Central memory CD4-positive, alpha-beta T cell (primary cell): ENCODE measurements around the gene ZNF322.
"Not testable (repeated sequence)": the region's sequence is repeated elsewhere in the genome, so short reads cannot be mapped to it uniquely, and the experiment has no call there.

Source experiments
- DNase-seq: peaks from one replicate; pipeline ENCODE4 v3.0.0; 2022
- total RNA-seq, 3 experiments: gene quantifications; one replicate each; lab custom pipeline; 2026; lab: John Stamatoyannopoulos, UW

Gene ZNF322
- total RNA-seq = 1.4 to 11.3 (median 3.9) reads per million in 3 experiments

- DNase-seq = peak; percentile 75
Measured at GRCh38 chr6:26659042-26659999, at the start of gene ZNF322. Gene ZNF322, minus strand, starts transcription at chr6:26659746. Its CDS starts 21,193 bp downstream, at chr6:26638553.

DNA sequence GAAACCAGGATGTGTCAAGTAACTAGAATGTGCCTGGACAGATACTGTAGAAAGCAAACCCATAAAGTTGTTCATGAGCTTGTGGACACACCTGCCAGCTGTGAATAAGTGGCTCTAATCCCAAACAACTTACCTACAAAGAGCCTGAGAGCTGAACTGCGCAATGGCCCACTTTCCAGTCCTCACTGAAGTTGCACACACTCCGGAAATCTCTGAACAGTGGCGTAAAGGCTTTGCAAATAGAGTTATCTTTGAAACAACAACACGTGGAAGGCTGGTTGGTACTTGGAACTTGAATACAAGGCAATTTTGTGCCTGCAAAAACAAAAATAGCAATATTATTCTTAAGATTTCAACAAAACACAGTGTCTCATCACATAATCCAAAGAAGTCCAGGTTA lies 46.2 kb upstream of the ZNF322 start:
- not testable (repeated sequence) for DNase-seq

GRCh38 chr6:26705352-26705751 lies 45.8 kb upstream of the ZNF322 start:
- not testable (repeated sequence) for DNase-seq

GRCh38 chr6:26701023-26701747 lies 41.6 kb upstream of the ZNF322 start:
- DNase-seq = not testable (repeated sequence)

GRCh38 chr6:26697496-26697895 lies 38.0 kb upstream of the ZNF322 start:
- DNase-seq = not testable (repeated sequence)

- not testable (repeated sequence) for DNase-seq
Measured at GRCh38 chr6:26689324-26689947, 29.9 kb upstream of the ZNF322 start.

DNA sequence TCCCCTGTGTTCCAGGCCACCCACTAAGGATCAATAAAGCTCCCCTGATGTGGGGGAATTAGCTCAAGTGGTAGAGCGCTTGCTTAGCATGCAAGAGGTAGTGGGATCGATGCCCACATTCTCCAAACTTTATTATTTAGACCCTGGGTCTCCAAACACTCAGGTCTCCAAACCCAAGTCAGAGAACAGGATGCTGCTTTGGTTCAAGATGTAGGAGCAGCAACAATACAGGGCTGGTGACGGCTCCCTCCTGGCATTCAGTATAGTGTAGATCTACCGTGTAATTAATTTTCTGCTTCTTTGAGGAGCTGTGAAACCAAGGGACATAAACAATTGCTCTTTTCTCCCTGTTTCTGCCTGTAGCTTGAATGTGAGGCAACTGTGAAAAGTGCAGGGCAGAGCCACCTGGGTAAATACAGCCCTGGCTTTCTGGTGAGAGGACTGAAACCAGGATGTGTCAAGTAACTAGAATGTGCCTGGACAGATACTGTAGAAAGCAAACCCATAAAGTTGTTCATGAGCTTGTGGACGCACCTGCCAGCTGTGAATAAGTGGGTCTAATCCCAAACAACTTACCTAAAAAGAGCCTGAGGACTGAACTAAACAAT lies 23.0 kb upstream of the ZNF322 start:
- not testable (repeated sequence) for DNase-seq

DNA sequence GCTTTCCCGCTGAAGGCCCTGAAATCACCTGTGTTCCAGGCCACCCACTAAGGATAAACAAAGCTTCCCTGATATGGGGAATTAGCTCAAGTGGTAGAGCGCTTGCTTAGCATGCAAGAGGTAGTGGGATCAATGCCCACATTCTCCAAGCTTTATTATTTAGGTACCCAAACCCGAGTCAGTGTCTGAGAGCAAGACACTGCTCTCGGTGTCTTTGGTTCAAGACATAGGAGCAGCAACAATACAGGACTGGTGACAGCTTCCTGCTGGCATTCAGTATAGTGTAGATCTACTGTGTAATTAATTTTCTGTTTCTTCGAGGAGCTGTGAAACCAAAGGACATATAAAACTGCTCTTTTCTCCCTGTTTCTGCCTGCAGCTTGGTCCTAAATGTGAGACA lies 13.7 kb upstream of the ZNF322 start:
- not testable (repeated sequence) for DNase-seq

GRCh38 chr6:26670558-26670957 lies 11.0 kb upstream of the ZNF322 start:
- DNase-seq = not testable (repeated sequence)

GRCh38 chr6:26670003-26670402 lies 10.5 kb upstream of the ZNF322 start:
- DNase-seq = not testable (repeated sequence)

GRCh38 chr6:26660000-26660361 lies 435 bp upstream of the ZNF322 start:
- peak; percentile 24 for DNase-seq

- DNase-seq = no peak
Measured at GRCh38 chr6:26657256-26657655, 2.3 kb downstream of the ZNF322 start.

- no peak for DNase-seq
Measured at GRCh38 chr6:26653007-26653406, 6.5 kb downstream of the ZNF322 start.

DNA sequence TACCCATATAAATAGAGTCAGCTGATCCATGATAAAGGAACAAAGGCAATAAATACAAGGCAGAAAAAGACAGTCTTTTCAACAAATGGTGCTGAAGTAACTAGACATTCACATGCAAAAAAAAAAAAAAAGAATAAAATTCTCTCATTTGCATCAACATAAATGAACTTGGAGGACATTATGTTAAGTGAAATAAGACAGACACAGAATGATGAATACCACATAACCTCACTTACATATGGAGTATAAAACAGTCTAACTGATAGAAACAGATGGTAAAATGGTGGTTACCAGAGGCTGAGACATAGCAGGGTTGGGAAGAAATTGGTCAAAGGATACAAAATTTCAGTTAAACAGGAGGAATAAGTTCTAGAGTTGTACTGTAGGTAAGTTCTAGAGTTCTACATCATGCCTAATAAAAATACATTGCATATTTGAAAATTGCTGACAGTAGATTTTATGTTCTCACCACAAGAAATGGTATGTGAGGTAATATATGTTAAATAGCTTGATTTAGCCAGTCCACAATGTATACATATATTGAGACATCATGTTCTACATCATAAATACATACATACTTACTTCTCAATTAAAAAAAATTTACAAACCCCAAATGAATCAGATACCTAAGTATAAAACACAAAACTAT lies 8.3 kb downstream of the ZNF322 start:
- no peak for DNase-seq

- DNase-seq = no peak
Measured at GRCh38 chr6:26646074-26646473, 13.5 kb downstream of the ZNF322 start.

DNA sequence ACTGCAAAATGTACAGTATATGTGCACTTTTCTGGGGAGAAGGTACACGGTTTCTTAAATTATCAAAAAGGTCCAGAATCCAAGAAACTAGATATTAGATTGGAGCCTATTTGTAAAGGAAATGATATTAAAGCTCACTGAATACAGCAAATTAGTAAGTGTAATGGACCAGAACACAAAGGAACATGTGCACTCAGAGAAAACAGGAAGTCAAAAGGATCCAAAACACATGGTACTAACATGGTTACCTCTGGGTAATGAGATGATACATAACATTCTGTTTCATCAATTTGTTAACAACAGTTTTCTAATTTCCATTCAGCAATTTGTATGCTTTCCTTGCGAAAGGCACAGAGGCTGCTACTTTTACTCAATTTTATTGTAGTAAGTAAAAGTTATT lies 18.7 kb downstream of the ZNF322 start:
- no peak for DNase-seq

DNA sequence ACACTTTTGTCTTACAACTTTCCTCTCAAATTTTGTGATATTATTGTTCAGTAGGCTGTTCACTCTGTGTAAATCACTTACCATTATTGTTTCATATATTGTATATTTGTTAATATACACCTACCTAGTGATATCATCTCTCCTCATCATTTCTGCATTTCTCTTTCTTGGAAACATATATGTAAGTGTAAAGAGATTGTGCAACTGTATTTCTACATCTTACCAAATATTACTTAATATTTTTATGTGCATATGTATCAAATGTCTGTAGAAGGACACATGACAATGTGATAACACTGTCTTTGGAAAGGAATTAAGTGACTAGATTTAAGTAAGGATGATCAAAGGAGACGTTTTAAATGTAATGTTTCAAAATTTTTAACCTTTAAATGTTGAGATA lies 30.2 kb downstream of the ZNF322 start:
- DNase-seq = no peak

DNA sequence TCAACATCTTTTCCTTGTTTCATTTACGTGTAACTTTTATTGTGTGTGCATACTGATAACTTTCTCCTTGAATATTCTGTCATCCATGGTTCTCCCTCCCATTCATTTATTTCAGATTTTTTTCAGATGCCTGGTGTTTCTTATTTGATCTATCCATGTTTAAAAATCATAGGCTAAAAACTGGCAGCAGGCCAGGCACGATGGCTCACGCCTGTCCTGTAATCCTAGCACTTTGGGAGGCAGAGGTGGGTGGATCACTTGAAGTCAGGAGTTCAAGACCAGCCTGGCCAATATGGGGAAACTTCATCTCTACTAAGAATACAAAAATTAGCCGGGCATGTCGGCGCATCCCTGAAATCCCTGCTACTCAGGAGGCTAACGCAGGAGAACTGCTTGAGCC lies 31.7 kb downstream of the ZNF322 start:
- no peak for DNase-seq

DNA sequence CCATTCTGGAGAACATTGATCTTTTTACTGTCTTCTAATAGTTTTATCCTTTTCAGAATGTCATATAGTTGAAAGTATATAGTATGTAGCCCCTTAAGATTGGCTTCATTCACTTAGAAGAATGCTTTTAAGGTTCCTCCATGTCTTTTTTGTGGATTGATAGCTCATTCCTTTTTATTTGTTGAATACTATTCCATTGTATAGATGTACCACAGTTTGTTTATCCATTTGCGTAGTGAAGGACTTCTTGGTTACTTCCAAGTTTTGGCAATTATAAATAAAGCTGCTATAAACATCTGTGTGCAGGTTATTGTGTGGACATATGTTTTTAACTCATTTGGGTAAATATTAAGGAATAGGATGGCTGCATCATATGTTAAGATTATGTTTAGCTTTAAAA lies 35.0 kb downstream of the ZNF322 start:
- no peak for DNase-seq

DNA sequence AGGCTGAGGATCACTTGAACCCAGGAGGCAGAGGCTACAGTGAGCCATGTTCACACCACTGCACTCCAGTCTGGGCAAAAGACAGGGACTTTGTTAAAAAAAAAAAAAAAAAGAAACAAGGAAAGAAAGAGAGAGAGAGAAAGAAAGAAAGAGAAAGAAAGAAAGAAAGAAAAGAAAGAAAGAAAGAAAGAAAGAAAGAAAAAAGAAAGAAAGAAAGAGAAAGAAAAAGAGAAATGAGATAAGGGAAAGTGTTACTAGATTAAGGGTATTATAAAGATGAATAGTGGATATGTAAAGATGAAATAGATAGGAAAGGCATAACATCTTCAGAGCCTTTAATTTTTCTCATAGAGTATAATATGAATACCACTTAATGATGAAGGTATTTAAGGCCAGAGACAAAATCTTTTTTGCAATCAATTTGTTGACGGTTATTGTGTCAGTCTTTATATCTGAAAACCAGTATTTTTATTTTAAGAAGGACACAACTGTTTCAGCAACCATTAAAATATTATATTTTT lies 36.1 kb downstream of the ZNF322 start:
- DNase-seq = no peak

DNA sequence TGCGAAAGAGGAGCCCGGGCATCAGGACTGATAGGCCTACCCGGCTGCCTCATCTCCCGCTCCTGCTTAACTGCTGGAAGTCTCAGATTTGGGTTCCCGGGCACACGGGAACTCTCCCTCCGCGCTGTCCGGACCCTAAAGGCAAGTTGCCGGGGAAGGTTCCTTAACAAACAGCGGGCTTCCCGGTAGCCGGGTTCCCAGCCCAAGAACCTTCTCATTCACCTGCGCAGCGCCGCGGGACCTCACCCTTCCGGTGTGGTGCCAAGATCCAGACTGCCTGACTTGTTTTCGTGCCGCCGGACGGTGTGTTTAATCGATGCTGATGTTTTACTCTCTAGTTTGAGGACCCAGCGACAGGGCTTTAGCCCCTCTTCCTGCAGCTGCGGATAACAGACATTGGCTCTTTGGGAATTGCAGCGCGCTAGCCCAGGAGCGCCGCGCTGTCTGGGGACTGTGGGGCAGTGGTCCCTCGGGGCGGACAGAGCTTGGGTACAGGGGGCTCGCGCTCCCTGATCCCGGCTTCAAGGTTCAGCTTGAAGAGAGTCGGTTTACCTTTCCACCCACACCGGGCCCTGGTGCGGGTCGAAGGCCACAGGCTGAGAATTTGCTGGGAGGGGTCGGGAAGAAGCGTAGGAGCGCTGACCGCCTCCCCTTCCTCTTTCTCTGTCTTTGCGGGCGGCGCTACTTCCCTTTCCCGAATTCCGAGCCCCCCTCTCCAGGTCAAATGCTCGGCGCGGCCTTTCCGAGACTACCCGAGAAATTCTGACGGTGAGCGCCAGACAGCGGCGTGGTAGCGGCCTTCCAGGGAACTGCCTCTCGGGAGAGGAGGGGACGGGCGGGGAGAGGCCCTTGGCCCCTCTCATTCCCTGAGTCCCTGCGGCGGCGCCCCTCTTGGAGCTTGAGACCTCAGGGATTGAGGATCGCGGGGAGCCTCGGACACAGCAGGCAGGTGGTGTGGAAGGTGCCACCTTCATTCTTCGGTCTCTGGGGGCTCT lies 45.6 kb downstream of the ZNF322 start:
- DNase-seq = peak; percentile 17
